ENCODE results near the gene IRGQ. TPM values are rescaled to one million over a fixed set of nuclear protein-coding genes. Genes with fewer than 3 reads are reported as not detected.

IRGQ gene
- total and polyA plus RNA-seq, 2 experiments from 2014 or later = 9.6 to 26.2 TPM

GRCh38 chr19:43609872-43610271 is 13.9 kb upstream of the IRGQ start:
- H3K4me1 ChIP-seq (ENCODE audit: insufficient read depth) = no peaks in the 10 kb centered on the region
- TF ChIP-seq, protein P1, sequence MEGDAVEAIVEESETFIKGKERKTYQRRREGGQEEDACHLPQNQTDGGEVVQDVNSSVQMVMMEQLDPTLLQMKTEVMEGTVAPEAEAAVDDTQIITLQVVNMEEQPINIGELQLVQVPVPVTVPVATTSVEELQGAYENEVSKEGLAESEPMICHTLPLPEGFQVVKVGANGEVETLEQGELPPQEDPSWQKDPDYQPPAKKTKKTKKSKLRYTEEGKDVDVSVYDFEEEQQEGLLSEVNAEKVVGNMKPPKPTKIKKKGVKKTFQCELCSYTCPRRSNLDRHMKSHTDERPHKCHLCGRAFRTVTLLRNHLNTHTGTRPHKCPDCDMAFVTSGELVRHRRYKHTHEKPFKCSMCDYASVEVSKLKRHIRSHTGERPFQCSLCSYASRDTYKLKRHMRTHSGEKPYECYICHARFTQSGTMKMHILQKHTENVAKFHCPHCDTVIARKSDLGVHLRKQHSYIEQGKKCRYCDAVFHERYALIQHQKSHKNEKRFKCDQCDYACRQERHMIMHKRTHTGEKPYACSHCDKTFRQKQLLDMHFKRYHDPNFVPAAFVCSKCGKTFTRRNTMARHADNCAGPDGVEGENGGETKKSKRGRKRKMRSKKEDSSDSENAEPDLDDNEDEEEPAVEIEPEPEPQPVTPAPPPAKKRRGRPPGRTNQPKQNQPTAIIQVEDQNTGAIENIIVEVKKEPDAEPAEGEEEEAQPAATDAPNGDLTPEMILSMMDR (IDR thresholded peaks at IDR 0.05; ENCODE audit: poor library complexity) = no peak
- TF ChIP-seq EZH2 (IDR thresholded peaks at IDR 0.05; ENCODE audit: borderline replicate concordance) (no peak), EZH2phosphoT487 (IDR thresholded peaks at IDR 0.05; ENCODE audit: low read depth, severe bottlenecking, unreplicated experiment) (no peak)
- no peak for DNase-seq (ENCODE audit: low spot score)
- H3K9me2 ChIP-seq (replicated peaks; ENCODE audit: insufficient read depth) = no peaks in the 10 kb centered on the region
- H3K27ac ChIP-seq = no peak overlapping the region
- no peaks in the 10 kb centered on the region for H3K9me3 ChIP-seq (ENCODE audit: low read depth)
- WGBS (ENCODE audit: low lambda C conversion rate, missing lambda C conversion rate) = 91% methylated on average over 7 of the region's 7 CpGs
- peaks cover 14% of the 10 kb centered on the region for H3K79me2 ChIP-seq
- H2AFZ ChIP-seq = no peak overlapping the region
- H3K4me3 ChIP-seq = no peak overlapping the region
- H3K27me3 ChIP-seq = no peaks in the 10 kb centered on the region
- no peaks in the 10 kb centered on the region for H3K36me3 ChIP-seq (replicated peaks; ENCODE audit: insufficient read depth, low read depth)
- H3K4me2 ChIP-seq = no peak overlapping the region
- no peaks in the 10 kb centered on the region for H4K20me1 ChIP-seq (ENCODE audit: insufficient read depth, poor library complexity, severe bottlenecking)

- no peak for TF ChIP-seq EZH2phosphoT487 (IDR thresholded peaks at IDR 0.05; ENCODE audit: low read depth, severe bottlenecking, unreplicated experiment)
- no peak for TF ChIP-seq EZH2 (IDR thresholded peaks at IDR 0.05; ENCODE audit: borderline replicate concordance)
- TF ChIP-seq, protein P1 (IDR thresholded peaks at IDR 0.05; ENCODE audit: poor library complexity) = no peak
- Histone ChIP-seq H3K79me2 (peaks cover 8% of the 10 kb centered on the region), H4K20me1 (ENCODE audit: insufficient read depth, poor library complexity, severe bottlenecking) (no peaks in the 10 kb centered on the region), H3K4me3 (no peak overlapping the region), H3K27me3 (no peaks in the 10 kb centered on the region), H3K27ac (no peak overlapping the region), H2AFZ (no peak overlapping the region), H3K4me1 (ENCODE audit: insufficient read depth) (no peaks in the 10 kb centered on the region), H3K9me3 (ENCODE audit: low read depth) (no peaks in the 10 kb centered on the region), H3K4me2 (no peak overlapping the region), H3K9me2 (replicated peaks; ENCODE audit: insufficient read depth) (no peaks in the 10 kb centered on the region), H3K36me3 (replicated peaks; ENCODE audit: insufficient read depth, low read depth) (no peaks in the 10 kb centered on the region)
- DNase-seq (ENCODE audit: low spot score) = no peak
- WGBS (ENCODE audit: low lambda C conversion rate, missing lambda C conversion rate) = 95% methylated on average over 21 of the region's 28 CpGs
Observed at GRCh38 chr19:43607238-43608205, 11.6 kb upstream of the IRGQ start.

DNA sequence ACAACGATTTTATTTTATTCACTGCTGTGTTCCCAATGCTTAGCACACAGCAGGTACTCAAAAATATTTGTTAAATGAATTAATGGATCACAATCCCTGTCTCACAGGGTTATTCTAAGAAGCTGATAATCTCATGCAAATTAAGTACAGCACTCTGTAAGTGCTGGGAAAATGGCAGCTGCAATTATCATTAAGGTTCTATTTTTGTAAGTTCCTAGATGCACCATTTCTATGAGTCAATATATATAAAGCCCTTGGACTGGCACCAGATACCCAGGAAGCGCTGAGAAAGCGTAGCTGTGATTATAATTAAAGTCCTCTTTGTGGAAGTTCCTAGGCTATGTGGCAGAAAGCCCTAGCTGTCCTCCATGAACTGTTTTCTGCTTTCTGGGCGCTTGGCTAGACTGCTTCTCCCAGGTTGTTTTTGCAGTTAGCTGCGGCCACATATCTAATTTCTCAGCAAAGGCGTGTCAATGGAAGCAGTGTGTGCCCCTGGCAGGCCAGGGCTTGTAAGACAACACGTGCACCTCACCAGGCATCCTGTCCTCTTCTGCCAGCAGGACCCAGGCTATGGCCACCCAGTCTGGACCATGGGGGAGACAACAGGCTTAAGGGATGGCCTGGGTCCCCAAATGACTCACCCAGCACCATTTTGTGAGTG is 10.8 kb upstream of the IRGQ start:
- Histone ChIP-seq H3K4me3 (no peak overlapping the region), H3K4me1 (ENCODE audit: insufficient read depth) (no peaks in the 10 kb centered on the region), H3K79me2 (no peaks in the 10 kb centered on the region), H3K27ac (no peak overlapping the region), H3K4me2 (no peak overlapping the region), H2AFZ (no peak overlapping the region), H3K27me3 (no peaks in the 10 kb centered on the region), H3K9me3 (ENCODE audit: low read depth) (no peaks in the 10 kb centered on the region), H4K20me1 (ENCODE audit: insufficient read depth, poor library complexity, severe bottlenecking) (no peaks in the 10 kb centered on the region), H3K9me2 (replicated peaks; ENCODE audit: insufficient read depth) (no peaks in the 10 kb centered on the region), H3K36me3 (replicated peaks; ENCODE audit: insufficient read depth, low read depth) (no peaks in the 10 kb centered on the region)
- WGBS (ENCODE audit: low lambda C conversion rate, missing lambda C conversion rate) = 95% methylated on average over 7 of the region's 7 CpGs
- TF ChIP-seq, protein P1 (IDR thresholded peaks at IDR 0.05; ENCODE audit: poor library complexity) = no peak
- TF ChIP-seq EZH2 (IDR thresholded peaks at IDR 0.05; ENCODE audit: borderline replicate concordance) = no peak
- no peak for TF ChIP-seq EZH2phosphoT487 (IDR thresholded peaks at IDR 0.05; ENCODE audit: low read depth, severe bottlenecking, unreplicated experiment)
- no peak for DNase-seq (ENCODE audit: low spot score)
